Suprapubic skin (tissue), 4 donors: ENCODE measurements around the gene BTF3.

Experiments
- CTCF ChIP-seq, 2 donors: fragments of 200-600 bp in 1 of 2; fragments of 450-650 bp in 1 of 2; sonication (generic) in 1 of 2; IDR thresholded peaks; one replicate each; pipeline ENCODE4 v1.5.1; 2016 to 2019; ENCODE audit warnings: antibody characterized with exemption in 2 of 2, mild to moderate bottlenecking in 1 of 2, moderate library complexity in 1 of 2
- EP300 ChIP-seq: sonication (generic); formaldehyde crosslinking; IDR thresholded peaks from one replicate; pipeline ENCODE4 v1.6.1; 2017; ENCODE audit warnings: antibody characterized with exemption
- POLR2A ChIP-seq, 2 donors: fragments of 450-650 bp; IDR thresholded peaks; one replicate each; pipeline ENCODE4 v1.6.1; 2017; ENCODE audit warnings: antibody characterized with exemption in 2 of 2, mild to moderate bottlenecking in 2 of 2, moderate library complexity in 2 of 2
- POLR2AphosphoS5 ChIP-seq, 3 donors: sonication (generic); formaldehyde crosslinking; IDR thresholded peaks; one replicate each; pipeline ENCODE4 v1.6.1; 2017; ENCODE audit warnings: antibody characterized with exemption in 3 of 3

- TF ChIP-seq EP300 (no peak), CTCF (IDR thresholded peaks at IDR 0.05) (no peak), POLR2A (IDR thresholded peaks at IDR 0.05) (no peak), POLR2AphosphoS5 (IDR thresholded peaks at IDR 0.05) (no peak)
Observed at GRCh38 chr5:73480500-73480899, 17.7 kb upstream of the BTF3 start.
